ENCODE measurements around the gene TSPAN14. TPM values are rescaled to one million over a fixed set of nuclear protein-coding genes. Genes with fewer than 3 reads are reported as not detected.

The TSPAN14 gene
- total and polyA plus RNA-seq, 2 of the 8 experiments (the other 6 are each of a cell fraction or from before 2014, with no cell fraction given) = 47.4 to 57.8 TPM

- no peak for TF ChIP-seq HDAC6 (IDR thresholded peaks at IDR 0.05; ENCODE audit: low read depth, low read length)
- TF ChIP-seq POLR2A (IDR thresholded peaks at IDR 0.05; ENCODE audit: control extremely low read depth in 1 of 2, low read depth in 2 of 2, low read length in 2 of 2) = peak in 1 of 2 experiments; percentile 1; a peak in 1 of 3 replicates
- no peak for TF ChIP-seq CHD7 (IDR thresholded peaks at IDR 0.05; ENCODE audit: insufficient replicate concordance, low read length)
- TF ChIP-seq EZH2 (IDR thresholded peaks at IDR 0.05; ENCODE audit: low read depth, low read length, severe bottlenecking) = peak; percentile 10
- TF ChIP-seq CTBP2 (IDR thresholded peaks at IDR 0.05; ENCODE audit: borderline replicate concordance, insufficient read depth, insufficient read length, low read length) = no peak
- TF ChIP-seq TAF1 (IDR thresholded peaks at IDR 0.05; ENCODE audit: low read depth, low read length) = no peak
- TF ChIP-seq, protein P1, sequence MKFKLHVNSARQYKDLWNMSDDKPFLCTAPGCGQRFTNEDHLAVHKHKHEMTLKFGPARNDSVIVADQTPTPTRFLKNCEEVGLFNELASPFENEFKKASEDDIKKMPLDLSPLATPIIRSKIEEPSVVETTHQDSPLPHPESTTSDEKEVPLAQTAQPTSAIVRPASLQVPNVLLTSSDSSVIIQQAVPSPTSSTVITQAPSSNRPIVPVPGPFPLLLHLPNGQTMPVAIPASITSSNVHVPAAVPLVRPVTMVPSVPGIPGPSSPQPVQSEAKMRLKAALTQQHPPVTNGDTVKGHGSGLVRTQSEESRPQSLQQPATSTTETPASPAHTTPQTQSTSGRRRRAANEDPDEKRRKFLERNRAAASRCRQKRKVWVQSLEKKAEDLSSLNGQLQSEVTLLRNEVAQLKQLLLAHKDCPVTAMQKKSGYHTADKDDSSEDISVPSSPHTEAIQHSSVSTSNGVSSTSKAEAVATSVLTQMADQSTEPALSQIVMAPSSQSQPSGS (IDR thresholded peaks at IDR 0.05; ENCODE audit: low read length) = no peak
- no peak for TF ChIP-seq BCL11A (IDR thresholded peaks at IDR 0.05; ENCODE audit: low read depth in 2 of 2, low read length in 2 of 2)
These were observed 861 bp upstream of the TSPAN14 start (continued) for GRCh38 chr10:80453056-80453841.
